Astrocyte of the cerebellum (primary cell): ENCODE measurements around the gene ATP2B1.

Experiments used
- DNase-seq: peaks from one replicate; pipeline ENCODE4 v3.0.0-alpha.2; 2011; ENCODE audit warnings: low read depth
- H3K4me3 ChIP-seq: 2 replicates; pipeline ENCODE4 v1.5.1; 2011; ENCODE audit warnings: mild to moderate bottlenecking, low read depth, low read length, moderate library complexity
- CTCF ChIP-seq: IDR thresholded peaks from 2 replicates; pipeline ENCODE4 v1.5.1; 2012; ENCODE audit warnings: low read length, low read depth, moderate library complexity, mild to moderate bottlenecking; ENCODE audit errors: missing control alignments
- in situ Hi-C: cut with HindIII; loops from 2 replicates; pipeline ENCODE4 v1.10.0; 2017; ENCODE audit warnings: low sequenced_read_pairs

ATP2B1 gene

DNA sequence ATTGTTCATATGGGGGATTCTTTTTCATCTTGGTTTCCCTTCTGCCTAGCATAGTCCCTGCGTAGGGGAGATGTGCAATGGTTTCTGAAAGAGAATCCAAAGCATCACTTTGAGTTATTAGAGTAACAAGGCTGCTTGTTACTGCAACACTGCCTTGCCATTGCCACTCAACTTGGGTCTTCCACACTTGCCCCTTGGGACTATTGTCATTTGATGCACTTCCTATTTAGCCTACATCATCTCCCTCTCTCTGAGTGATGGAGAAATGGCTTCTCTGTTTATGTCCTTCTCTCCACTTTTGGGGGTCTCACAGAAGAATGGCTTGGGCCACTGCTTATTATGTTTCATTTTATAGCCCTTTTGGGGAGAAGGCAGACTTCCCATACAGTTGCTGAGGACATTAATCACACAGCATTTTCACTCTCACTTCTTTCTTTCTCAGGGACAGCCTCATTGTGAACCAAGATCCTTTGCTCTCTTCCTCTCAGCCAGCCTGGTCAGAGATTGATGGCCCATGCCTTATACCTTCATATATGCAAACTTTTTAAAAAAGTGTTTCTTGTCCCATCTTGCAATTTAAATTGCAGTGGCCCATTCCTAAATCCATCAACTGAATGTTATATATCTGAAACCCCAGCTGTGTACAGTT lies 131.9 kb downstream of the ATP2B1 start:
- H3K4me3 ChIP-seq, result no peak overlapping the region
- DNase-seq, result no peak
- in situ Hi-C loops, result no loop called here
- no peak for TF ChIP-seq CTCF

DNA sequence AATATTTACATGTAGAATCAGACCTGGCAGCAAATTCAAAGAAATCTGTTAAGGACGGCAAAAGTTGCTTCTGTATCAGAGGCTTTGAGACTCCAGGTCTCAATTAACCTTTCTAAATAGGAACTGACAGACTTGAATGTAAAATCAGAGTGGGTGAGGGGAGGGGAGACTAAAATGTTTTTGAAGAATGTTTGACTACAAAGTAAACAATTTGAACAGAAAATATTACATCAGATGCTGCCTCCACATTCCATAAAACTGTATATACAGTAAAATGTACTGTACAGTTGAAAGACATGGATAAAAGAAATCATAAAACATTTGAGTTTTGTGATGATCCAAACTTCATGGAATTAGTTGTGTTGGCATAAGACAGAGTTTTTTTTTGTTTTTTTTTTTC lies 133.3 kb downstream of the ATP2B1 start:
- no peak for DNase-seq
- TF ChIP-seq CTCF, result no peak
- in situ Hi-C loops, result no loop called here
- no peak overlapping the region for H3K4me3 ChIP-seq

GRCh38 chr12:89574736-89575208 lies 133.9 kb downstream of the ATP2B1 start:
- H3K4me3 ChIP-seq, result no peak overlapping the region
- in situ Hi-C loops, result no loop called here
- TF ChIP-seq CTCF, result no peak
- peak; percentile 84 for DNase-seq

DNA sequence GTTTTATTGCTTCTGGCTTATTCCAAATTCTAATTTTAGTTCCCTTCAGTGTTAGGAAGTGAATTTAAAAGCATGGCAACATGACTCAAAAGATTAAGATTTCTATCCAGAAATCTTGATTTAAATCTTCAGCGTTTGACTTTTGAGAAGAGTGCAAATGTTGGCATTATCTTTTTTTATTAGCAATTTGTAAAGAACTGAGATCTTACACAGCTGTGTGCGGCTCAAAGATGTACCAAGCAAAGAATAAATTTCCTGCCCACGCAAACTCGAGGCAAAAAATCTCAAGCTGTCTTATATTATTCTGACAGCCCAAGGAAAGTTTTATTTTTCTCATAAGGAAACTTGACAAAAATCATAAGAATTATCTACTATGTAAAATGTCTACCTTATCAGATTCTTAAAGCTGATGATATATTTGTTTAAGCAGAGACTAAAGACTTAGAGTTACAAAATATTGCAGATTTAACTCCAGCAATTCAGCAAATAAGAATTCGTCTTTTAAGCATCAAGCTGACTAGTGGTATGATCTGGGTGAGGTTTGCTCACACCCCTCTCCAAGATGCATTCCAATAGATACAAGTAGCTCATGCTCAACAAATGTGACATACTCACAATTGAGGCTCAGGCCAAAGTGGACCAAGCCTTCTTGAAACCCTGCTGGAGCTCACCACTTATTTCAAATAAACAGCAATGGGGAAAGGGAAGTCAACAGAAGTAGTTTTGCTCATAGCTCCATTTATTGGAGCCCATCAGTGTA lies 135.4 kb downstream of the ATP2B1 start:
- in situ Hi-C loops, result no loop called here
- no peak for DNase-seq
- TF ChIP-seq CTCF, result no peak
- no peak overlapping the region for H3K4me3 ChIP-seq

GRCh38 chr12:89571491-89572195 lies 137.0 kb downstream of the ATP2B1 start:
- peak; percentile 11 for DNase-seq

More at GRCh38 chr12:89571491-89572195, 137.0 kb downstream of the ATP2B1 start:
- H3K4me3 ChIP-seq, result no peak overlapping the region
- in situ Hi-C loops, result no loop called here
- no peak for TF ChIP-seq CTCF
